Smooth muscle cell of the brain vasculature (primary cell): ENCODE results near the gene ANKDD1A.
A peak's percentile ranks its signal among the peaks of the same experiment; 100 is the strongest.

ENCODE experiments used
- DNase-seq: peaks from one replicate; pipeline ENCODE4 v3.0.0-alpha.2; 2012; ENCODE audit warnings: low read depth, low spot score

Gene ANKDD1A

DNA sequence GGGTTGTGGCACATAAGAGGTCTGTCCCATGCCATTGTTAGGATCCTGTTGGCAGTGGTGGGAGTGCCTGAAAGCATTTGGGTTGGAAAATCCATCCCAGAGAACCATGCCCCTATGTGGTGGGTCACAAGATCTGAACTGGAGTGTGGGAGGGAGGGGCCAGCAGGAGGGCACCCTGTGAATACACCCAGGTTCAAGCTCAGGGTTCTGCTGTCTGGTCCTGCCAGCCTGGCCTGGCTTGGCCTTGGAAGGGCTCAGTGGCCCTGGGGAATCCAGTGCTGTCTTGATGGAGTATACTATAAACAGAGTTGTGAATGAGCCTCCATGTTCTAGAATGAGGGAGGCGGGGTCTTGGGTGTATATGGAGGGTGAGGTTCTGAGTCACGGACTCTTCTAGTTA lies 11.8 kb downstream of the ANKDD1A start:
- DNase-seq = no peak

DNA sequence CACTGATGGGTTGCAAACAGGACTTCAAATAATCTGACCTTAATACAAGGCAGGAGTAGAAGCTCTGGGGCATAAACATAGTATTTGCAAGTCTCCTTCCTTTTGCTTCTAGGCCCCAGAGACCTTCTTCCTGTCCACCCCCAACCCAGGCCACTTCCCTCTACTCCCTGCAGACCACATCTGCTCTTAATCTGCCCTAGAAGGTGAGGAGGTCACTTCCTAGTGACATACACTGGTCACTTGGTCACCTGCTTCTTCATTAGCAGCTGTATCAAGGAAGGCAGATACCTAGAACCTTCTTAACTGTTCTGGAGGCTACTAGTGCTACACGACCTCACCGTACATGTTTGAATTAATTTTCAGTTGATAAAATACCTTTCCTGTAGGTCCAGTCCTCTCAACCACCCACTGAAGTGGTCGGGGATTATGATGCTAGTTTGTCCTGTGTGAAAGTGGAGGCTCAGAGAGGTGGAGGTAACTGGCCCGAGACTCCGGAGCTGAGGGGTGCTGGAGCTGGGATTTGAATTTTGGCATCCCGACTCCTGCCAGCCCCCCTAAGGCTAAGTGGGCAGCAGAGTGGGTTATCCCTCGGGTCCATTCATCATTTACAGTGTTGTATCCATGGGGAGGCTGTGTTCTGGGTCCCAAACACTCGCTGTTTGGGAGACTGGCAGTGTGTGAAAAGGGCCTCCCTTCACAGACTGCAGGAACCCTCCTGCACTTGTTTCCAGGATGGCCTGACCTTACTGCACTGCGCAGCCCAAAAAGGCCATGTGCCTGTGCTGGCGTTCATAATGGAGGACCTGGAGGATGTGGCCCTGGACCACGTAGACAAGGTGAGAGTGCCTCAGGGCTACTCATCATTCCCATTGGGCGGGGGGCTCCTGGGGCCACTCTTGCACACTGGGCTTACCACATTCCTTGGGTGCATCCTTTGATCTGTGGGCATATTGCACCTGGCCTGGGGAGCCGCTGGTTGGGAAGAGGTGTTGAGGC lies 13.9 kb downstream of the ANKDD1A start:
- no peak for DNase-seq

DNA sequence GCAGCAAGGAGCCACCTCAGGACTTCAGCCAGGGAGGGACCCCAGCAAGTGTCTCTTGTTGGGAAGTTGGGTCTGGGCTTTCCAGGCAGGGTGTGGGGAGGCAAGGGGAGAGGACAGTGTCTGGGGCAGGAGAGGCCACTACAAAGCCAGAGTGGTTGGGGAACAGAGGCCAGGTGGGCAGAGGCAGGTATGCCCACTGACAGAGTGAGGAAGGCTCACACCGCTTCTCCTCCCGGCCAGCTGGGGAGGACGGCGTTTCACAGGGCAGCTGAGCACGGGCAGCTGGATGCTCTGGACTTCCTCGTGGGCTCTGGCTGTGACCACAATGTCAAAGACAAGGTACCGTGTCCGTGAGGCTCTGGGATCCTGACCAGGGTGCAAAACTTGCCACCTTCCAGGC lies 15.0 kb downstream of the ANKDD1A start:
- DNase-seq = no peak

DNA sequence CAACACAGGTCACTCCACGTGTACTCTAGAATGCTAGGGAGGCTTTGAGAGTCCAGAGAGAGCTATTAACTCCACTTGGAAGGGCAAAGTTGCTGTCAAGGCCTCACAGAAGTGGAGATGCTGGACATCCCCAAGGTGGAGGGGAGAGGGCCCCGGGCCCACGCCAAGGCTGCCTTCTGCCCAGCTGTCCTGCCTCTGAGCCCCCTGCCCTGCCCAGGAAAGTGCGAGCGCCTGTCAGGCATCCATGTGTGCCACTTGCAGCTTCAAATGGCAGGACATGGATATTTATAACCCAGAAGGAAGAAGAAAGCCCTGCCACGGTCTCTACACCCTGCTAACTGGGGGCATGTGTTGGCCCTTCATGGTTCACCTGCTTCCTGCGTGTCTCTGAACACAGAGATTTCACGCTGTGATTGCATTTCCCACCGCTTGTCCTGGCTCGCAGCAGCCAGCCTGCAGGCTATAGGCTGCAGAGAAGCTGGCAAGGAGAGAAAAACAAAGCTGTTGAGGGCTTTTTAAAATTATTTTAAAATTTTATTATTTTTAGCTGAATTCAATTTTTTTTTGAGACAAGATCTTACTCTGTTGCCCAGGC lies 17.0 kb downstream of the ANKDD1A start:
- DNase-seq = no peak

DNA sequence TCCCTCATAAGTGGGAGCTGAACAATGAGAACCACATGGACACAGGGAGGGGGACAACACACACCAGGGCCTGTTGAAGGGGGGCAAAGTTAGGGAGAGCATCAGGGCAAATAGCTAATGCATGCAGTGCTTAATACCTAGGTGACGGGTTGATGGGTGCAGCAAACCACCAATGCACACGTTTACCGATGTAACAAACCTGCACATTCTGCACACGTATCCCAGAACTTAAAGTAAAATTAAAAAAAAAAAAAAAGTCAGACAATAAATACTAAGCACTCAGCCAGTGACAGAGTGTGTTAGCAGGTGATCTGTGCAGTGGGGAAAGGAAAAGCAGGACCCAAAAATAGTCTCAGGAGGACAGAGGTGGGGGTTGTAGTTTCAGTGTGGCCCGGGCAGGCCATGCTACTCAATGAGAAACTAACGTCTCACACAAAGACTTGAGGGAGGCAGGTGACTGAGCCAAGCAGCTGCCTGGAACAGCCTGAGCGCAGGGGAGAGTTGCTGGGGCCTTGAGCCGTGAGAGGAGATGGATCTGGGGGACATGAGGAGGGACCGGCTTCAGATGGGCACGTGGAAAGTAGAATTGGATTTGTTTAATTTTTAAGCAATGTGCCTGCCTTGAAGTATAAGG lies 18.4 kb downstream of the ANKDD1A start:
- no peak for DNase-seq

DNA sequence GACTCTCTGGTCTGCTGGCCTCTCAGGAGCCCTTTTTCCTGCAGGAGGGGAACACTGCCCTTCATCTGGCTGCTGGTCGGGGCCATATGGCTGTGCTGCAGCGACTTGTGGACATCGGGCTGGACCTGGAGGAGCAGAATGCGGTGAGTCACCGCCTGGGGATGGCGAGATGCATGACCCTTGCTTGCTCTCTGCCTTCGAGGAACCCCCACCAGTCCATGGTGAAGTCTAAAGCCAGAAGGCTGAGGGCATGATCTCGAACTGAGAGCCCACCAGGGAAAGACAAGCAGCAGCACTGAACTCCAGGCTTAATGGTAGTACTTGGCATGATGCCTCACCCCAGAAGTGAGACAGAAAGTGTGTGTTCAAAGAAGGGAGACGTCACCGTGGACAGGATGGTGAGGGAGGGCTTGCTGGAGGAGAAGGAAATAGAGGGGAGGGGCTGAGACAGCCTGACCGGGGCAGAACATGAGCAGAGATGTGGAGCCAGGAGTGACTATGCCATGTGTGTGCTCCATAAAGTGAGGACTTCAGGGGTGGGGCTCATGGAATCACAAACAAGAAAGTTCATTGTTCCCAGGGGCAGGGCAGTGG lies 19.2 kb downstream of the ANKDD1A start:
- peak; percentile 52 for DNase-seq

DNA sequence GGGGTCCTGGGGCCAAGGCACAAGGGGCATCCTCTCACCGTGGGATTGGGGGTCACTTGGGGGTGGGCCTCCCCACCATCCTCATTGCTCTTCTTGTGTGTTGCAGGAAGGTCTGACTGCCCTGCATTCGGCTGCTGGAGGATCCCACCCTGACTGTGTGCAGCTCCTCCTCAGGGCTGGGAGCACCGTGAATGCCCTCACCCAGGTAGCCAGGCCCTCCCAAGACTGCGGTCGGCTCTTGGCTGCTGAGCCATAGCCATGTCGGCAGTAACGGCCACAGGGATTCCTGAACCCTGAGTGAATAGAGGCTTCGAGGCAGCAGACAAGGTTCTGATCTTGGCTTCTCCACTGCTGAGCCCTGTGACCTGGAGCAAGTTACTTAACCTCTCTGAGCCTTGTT lies 19.7 kb downstream of the ANKDD1A start:
- no peak for DNase-seq

DNA sequence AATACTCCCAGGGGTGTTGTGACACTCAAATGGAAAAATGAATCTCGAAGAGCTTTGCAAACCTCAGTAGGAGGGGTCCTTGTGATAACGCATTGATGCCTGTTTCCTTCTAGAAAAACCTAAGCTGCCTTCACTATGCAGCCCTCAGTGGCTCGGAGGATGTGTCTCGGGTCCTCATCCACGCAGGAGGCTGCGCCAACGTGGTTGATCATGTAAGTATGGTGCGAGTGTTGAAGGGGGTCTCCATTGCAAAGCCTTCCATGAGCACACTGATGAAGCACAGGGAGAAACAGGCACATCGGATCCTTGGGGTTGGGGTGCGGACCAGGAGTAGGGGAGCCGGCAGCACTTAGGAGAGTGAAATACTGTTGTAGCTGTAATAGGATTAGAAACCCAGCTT lies 22.3 kb downstream of the ANKDD1A start:
- no peak for DNase-seq

DNA sequence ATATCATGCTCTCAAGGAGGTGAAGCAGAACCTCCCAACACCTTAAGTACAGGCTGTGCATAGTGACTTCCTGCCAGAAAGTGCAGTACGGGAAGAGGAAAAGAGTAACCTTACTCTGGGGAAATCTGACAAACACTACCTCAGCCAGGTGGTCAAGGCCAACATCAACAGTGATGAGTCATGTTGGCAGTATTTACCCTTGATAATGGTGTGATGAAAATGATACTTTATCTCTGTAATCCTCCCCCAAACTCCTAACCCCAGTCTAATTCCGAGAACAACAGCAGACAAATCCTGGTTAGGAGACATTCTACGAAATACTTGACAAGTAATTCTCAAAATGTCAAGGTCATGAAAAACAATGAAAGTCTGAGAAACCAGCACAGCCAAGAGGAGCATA lies 26.5 kb downstream of the ANKDD1A start:
- no peak for DNase-seq

DNA sequence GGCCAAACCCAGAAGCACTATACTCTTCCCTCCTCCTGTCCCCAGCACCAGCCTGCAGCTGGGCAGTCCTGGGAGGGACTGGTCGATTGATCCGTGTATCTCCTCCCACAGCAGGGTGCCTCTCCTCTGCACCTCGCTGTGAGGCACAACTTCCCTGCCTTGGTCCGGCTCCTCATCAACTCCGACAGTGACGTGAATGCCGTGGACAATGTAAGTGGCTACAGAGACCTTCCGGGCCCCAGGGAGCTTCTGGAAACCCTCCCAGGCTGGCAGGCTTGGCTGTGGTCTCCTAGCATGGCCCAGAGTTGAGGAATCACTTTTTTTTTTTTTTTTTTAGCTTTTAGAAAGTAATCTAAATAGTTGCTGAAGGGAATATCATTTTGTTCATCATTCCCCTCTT lies 30.7 kb downstream of the ANKDD1A start:
- no peak for DNase-seq

DNA sequence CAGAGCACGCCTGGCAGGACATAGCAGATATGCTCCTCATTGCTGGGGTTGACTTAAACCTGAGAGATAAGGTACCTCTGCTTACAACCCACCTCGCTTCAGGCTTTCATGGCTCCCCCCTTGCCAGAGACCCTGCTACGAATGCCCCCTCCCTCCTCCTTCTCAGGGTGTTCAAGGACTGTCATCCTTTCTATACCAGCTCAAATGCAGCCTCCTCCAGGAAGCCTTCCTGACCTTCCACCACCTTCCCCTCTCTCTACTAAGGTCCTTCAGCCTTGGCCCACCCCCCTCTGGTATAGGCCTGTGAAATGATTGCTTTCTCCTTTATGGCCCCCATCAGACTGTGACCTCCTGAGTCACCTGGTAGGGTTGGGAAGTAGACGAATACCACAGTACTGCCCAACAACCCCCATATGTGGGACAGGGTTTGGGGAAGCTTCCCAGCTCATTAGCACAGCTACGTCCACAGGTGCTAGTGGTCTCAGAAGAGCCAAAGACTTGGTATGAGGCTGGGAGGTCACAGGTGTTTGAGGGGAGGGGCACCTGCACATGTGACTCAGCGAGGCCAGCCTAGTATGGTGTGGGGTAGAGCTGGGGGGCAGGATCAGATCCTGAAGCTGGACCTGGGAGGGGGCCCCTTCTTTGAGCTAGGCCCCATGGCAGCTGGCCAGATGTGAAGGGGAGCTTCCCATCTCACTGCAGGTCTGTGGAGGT lies 32.0 kb downstream of the ANKDD1A start:
- DNase-seq = no peak

DNA sequence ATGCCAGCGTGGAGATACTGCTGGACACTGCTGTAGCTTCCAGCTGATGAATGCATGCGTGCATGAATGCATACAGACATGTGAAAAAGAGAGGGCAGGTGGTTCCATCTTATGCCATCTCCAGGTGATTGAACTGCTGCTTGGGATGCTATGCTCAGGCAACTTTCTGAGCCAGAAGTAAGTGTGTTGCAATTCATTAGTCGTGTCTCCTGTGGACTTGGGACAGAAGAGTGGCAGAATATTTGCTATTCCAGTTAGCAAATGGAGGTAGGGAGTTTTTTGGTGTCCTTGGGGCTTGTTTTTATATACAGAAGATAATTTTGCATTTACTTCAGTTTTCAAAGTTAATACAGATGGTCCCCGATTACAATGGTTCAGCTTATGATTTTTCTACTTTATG lies 33.3 kb downstream of the ANKDD1A start:
- DNase-seq = no peak

DNA sequence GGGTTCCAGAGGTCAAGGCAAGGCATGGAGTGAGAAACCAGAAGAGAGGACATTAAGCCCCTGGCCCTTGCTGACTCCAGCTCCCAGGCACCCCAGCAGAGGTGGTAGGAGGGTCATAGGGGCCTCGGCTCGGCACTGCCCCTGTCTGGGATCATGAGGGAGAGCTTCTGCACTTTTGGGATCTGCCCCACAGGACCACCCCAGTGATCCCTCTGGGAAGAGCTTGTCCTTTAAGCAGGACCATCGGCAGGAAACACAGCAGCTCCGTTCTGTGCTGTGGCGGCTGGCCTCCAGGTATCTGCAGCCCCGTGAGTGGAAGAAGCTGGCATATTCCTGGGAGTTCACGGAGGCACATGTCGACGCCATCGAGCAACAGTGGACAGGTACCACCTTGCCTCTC lies 35.5 kb downstream of the ANKDD1A start:
- no peak for DNase-seq

DNA sequence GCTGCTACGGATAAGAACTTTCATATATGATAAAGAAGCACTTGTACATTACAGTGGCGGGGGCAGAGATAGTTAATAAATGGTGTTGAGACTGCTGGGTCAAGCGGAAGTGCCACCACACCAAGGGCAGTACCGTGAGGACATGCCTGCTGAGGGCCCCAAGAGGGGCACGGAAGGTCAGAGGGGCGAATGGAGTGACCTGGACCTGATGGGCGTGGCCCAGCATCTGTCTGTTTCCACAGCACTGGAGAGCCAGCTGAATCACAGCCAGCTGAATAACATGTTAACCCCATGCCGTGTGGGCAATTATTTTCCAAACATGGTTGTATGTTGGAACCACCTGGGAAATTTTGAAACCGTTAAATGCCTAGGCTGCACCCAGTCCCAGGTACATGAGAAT lies 37.2 kb downstream of the ANKDD1A start:
- DNase-seq = no peak

DNA sequence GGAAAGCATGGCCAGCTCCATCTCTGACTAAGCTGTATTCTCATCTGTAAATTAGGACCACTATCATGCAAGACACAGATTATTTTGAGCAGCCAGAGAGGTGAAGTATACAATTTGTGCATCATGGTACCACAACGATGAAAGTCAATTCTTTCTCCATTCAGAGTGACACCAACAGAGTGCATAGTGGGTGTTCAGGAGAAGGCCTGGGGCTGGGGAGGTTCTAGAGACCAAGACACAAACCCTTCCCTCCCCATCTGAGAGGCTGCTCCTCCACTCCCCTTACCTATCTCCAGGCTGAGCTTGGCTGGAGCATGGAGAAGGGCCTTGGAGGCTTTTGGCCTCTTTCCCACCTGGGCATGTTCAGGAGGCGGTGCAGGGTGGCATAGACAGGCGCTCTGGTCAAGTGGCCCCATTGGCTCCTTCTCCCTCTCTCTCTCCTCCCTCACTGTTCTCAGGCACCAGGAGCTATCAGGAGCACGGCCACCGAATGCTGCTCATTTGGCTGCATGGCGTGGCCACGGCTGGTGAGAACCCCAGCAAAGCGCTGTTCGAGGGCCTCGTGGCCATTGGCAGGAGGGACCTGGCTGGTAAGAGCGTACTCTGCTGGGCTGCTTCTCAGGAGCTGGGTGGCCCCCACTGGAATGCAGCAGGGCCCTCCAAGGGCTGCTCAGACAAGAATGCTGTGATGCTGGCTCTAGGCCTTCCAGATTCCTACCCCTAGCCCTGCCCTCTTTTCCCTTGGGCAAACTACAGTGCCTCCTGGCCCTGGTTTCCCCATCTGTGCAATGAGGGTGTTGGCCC lies 37.9 kb downstream of the ANKDD1A start:
- DNase-seq = no peak

DNA sequence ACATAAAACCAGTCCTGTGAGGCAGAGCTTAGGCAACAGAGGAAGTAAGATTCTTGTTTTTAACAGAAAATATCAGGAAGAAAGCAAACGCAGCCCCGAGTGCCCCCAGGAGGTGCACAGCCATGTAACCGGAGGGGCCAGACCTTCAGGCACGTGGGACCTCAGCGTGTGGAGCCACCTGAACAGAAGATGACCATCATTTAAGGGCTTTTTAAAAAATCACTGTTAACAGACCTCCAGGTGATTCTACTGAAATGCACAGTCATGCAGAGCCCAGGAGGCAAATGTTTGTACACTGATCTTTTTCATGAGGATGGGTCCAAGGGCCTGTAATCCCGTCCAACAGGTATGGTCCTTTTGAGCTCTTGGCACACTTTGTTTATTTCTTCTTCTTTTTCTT lies 39.2 kb downstream of the ANKDD1A start:
- DNase-seq = no peak

DNA sequence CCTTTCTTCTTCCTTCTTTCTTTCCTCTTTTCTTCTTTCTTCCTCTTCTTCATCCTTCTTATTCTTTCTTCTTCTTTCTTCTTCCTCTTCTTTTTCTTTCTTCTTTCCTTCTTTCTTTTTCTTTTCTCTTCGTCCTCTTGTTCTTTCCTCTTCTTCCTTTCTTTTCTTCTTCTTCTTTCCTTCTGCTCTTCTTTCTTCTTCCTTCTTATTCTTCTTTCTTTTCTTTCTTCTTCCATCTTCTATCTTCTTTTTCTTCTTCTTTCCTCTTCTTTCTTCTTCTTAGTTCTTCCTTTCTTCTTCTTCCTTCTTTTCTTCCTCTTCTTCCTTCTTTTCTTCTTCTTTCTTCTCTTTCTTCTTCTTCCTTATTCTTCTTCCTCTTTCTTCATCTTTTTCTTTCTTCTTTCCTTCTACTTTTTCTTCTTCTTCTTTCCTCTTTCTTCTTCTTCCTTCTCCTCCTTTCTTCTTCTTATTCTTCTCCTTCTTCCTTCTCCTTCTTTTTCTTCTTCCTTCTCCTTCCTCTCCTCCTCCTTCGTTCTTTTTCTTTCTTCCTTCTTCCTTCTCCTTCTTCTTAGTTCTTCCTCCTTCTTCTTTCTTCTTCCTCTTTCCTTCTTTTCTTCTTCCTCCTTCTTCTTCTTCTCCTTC lies 40.2 kb downstream of the ANKDD1A start:
- DNase-seq = no peak

DNA sequence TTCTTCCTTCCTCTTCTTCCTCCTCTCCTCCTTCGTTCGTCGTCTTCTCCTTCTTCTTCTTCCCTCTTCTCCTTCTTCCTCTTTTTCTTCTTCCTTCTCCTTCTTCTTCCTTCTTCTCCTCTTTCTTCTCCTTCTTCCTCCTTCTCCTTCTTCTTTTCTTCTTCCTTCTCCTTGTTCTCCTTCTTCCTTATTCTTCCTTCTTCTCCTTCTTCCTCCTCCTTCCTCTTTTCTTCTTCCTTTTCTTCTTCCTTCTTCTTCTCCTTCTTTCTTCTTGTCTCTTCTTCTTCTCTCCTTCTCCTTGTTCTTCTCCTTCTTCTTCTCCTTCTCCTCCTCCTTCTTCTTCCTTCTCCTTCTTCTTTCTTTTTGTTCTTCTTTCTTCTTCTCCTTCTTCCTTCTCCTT lies 42.7 kb downstream of the ANKDD1A start:
- DNase-seq = no peak

DNA sequence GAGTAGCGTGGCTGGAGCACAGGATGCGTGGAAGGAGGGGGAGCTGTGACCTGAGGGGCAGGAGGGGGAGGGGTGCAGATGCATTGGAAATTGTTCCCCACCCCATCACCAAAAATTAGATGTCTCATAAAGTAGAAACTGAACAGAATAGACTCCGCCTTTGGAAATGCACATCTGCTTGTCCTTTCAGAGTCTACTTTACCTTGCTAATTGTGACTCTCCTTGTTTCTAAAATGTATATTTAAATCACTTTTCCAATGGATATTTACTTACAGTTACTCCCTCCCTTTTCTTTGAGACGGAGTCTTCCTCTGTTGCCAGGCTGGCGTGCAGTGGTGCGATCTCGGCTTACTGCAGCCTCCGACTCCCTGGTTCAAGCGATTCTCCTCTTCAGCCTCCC lies 47.4 kb downstream of the ANKDD1A start:
- no peak for DNase-seq

DNA sequence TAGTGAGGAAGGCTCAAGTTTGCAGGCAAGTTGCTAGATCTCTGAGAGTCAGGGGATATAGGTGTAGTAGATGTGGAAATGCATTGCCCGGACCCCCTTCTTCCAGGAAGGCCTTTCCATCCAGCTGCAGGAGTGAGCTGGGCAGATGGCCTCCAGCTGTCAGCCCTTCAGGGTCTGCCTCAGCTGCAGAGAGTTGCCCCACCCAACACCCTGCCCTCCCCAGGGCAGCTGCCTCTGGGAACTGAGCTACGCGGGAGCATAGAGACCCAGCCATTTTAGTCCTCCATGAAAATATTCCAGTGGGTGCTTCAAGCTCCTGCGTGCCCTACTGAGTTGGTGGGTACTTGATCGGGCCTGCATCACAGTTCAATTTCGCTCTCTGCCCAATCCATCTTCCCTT lies 48.5 kb downstream of the ANKDD1A start:
- no peak for DNase-seq
